Fibroblast of villous mesenchyme (primary cell): ENCODE data around the gene MYBBP1A. TPM values are rescaled to one million over a fixed set of nuclear protein-coding genes. Genes with fewer than 3 reads are reported as not detected.

ENCODE experiments used
- DNase-seq: peaks from one replicate; pipeline ENCODE4 v3.0.0-alpha.2; 2010; ENCODE audit warnings: low read depth
- H3K4me3 ChIP-seq: 2 replicates; pipeline ENCODE4 v1.5.1; 2011; ENCODE audit warnings: low read depth, mild to moderate bottlenecking, low read length
- total RNA-seq: library from RNA; depleted of rRNA; stranded (reverse); fragments of >200 nt; gene quantifications from 2 replicates; pipeline ENCODE4 v1.2.3, GENCODE V29; 2012
- TF ChIP-seq, protein P1 (sequence below): IDR thresholded peaks from 2 replicates; pipeline ENCODE4 v1.5.1; 2012; ENCODE audit warnings: low read depth, mild to moderate bottlenecking, low read length; ENCODE audit not compliant: insufficient read depth

Gene MYBBP1A
- total RNA-seq, 1 donor, result 61.7 TPM

DNA sequence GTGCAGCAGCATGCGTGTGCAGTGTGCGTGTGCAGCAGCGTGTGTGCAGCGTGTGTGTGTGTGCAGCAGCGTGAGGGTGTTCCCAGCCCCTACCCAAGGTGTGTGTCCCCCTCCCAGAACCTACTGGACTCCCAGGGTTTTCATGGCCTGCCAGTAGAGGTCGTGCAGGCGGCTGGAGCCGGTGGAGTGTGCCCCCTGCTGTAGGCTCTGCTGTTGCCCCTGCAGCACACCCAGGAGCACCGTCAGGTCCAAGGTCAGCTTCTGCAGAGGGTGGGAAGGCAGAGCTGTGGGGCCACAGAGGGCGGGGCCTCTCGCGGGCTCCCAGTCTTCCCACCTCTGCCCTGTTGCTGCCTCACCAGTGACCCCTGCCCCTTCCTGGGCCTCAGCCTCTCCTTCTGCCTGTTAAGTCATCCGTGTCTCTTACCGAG is 14.9 kb downstream of the MYBBP1A start:
- no peak overlapping the region for H3K4me3 ChIP-seq
- TF ChIP-seq, protein P1, sequence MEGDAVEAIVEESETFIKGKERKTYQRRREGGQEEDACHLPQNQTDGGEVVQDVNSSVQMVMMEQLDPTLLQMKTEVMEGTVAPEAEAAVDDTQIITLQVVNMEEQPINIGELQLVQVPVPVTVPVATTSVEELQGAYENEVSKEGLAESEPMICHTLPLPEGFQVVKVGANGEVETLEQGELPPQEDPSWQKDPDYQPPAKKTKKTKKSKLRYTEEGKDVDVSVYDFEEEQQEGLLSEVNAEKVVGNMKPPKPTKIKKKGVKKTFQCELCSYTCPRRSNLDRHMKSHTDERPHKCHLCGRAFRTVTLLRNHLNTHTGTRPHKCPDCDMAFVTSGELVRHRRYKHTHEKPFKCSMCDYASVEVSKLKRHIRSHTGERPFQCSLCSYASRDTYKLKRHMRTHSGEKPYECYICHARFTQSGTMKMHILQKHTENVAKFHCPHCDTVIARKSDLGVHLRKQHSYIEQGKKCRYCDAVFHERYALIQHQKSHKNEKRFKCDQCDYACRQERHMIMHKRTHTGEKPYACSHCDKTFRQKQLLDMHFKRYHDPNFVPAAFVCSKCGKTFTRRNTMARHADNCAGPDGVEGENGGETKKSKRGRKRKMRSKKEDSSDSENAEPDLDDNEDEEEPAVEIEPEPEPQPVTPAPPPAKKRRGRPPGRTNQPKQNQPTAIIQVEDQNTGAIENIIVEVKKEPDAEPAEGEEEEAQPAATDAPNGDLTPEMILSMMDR, result no peak
- DNase-seq, result no peak

DNA sequence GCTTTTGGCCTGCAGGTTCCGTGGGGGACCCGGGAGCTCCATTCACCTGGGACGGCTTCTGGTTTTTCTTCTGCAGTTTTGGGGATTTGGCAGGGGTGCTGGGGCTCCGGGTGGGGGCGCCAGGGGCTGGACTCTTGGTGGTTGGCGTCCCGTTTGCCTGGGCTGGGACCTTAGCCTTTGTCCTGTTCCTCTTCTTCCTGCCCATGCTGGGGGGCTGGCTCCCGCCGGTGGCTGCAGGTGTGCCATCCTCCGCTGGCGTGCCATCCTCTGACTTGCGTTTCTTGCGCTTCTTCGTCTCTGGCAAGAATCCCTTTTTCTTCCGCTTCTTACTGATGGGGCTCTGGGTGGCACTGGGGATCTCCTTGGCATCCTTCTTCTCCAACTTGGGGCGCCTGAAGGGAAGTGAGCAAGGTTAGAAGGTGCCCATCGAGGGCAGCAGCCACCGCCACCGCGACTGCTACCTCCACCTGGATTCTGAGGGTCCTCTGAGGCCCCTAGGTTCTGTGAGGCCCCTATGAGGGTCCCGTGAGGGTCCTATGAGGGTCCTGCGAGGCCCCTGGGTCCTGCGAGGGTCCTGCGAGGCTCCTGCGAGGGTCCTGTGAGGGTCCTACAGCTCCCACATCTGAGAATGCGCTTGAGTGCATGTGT is 15.5 kb downstream of the MYBBP1A start:
- TF ChIP-seq, protein P1, result no peak
- no peak for DNase-seq
- no peak overlapping the region for H3K4me3 ChIP-seq

DNA sequence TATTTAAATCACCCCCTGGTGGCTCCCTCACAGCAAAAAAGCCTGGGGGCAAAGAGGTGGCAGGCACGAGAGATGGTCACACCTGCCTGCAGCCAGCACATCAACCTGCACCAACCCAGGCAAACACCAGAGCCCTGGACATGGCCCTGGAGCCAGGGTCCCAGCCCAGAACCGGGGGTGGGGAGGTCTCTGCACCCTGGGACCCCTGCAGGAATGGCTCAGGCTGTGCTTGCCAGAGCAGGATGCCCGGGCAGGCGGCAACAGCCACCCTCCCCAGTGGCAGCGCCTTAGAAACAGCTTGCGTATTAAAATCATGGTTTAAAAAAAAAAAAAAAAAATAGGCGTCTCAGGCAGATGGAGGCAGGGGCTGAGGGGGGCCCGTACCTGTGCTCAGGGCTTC is 16.2 kb downstream of the MYBBP1A start:
- no peak overlapping the region for H3K4me3 ChIP-seq
- DNase-seq, result no peak
- TF ChIP-seq, protein P1, result no peak

DNA sequence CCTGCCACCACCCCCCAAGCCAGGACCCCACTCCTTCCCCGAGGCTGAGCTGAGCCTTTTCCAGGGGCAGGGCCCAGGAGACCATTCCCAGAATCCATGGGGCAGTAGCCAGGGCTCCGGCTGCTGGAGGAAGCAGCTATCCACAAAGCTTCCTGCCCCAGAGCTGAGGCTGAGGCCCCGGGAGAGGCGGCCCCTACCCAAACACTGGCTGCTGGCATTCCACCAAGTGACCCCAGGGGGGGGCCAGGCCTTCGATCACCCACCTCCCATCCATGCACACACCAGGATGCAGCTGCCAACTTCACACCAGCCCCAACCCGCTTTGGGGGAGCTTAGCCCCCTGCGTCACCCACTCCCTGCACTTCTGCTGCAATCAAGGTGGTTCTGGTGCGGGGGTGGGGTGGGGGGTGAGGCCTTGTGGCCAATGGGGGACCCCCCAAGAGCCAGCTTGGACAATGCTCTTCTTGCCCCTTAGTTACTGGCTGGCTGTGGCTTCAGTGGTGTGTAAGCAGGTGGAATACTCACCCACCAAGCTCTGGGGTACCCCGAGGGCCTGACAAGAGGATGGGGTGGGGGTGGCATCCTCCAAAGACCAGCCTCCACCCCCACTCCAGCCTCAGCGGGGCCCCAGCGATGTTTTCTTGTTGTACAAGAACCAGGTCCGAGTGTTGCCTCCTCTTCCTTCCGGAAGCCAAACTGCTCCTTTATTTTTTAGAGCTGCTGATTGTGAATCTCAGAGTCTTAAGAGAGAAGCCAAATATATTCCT is 16.8 kb downstream of the MYBBP1A start:
- H3K4me3 ChIP-seq, result no peak overlapping the region
- no peak for DNase-seq
- TF ChIP-seq, protein P1, result no peak

DNA sequence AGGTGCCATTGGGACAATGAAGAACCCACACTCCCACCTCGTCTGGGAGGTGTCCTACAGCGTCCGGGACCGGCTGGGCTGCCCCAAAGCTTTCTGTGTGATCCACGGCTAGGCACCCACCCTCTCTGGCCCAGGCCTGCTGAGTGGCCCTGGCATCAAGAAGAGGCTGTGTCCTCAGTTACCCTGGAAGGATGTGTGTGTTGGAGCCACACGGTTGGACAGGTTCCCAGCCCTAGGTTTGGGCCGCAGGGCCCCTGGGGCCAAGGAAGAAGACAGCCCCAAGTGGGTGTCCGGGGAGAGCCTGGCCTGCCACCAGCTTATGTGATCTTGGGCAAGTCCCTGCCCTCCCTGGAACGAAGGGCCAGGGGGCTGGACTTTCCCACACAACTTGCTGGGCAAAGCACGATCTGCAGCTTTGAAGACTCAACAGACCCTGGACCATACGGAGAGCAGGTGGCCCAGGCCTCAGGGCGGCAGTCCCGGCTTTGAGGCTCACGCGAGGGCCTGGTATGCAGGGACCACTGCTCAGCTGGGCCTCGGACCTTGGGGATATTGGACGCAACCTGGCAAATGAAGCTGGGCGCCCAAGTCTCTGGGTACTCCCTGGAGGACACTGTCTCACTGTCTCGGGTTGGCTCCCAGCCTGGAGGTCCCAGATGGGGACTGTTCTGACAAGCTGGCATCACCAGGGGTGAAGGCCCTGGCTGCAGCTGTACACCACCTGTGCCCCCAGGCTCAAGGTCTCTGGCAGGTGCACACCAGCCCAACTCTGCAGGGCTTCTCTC is 17.5 kb downstream of the MYBBP1A start:
- TF ChIP-seq, protein P1, result no peak
- no peak for DNase-seq
- no peak overlapping the region for H3K4me3 ChIP-seq

DNA sequence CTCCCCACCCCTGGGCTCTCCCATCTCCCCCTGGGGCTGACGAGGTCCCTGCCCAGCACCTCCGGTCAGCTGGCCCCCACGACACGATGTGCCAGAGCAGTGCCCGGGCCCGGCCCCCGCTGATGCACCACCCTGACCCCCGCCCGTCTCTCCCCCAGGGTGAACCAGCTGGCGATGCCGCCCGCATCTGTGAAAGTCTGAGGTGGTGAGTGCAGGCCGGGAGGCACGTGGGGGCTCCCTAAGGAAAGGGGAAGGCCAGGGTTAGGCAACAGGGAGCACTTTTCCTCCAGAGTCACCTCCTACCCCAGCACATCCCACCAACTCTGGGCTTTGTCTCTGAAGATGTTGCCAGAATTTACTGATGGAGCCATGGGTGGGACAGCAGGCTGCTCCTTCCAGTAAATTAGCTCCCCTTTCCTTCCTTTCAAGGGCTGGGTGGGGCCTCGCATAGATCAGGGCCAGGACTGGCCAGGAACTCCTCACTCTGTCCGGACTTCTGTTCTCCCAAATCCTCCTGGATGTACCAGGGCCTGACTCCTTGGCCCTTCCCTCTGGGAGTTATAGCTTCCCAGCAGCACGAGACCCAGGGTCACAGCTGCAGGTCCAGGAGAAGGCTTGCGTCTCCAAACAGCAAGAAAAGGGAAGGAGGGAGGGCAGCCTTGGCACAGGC is 18.3 kb downstream of the MYBBP1A start:
- peak; percentile 48 for DNase-seq
- H3K4me3 ChIP-seq, result no peak overlapping the region
- TF ChIP-seq, protein P1, result no peak
